PC-9 (cell line): ENCODE measurements around the gene PNMA1.

ENCODE experiments used
- EZH2 ChIP-seq: fragments of 200-600 bp; sonication (generic); IDR thresholded peaks from 2 replicates; pipeline ENCODE4 v1.8.0; 2017; ENCODE audit warnings: antibody characterized with exemption, low read depth
- TF ChIP-seq, protein P1 (sequence below): fragments of 200-600 bp; sonication (generic); conservative IDR thresholded peaks from 2 replicates; pipeline ENCODE4 v1.6.1; 2017; ENCODE audit warnings: mixed run types, antibody characterized with exemption, mild to moderate bottlenecking, moderate library complexity

DNA sequence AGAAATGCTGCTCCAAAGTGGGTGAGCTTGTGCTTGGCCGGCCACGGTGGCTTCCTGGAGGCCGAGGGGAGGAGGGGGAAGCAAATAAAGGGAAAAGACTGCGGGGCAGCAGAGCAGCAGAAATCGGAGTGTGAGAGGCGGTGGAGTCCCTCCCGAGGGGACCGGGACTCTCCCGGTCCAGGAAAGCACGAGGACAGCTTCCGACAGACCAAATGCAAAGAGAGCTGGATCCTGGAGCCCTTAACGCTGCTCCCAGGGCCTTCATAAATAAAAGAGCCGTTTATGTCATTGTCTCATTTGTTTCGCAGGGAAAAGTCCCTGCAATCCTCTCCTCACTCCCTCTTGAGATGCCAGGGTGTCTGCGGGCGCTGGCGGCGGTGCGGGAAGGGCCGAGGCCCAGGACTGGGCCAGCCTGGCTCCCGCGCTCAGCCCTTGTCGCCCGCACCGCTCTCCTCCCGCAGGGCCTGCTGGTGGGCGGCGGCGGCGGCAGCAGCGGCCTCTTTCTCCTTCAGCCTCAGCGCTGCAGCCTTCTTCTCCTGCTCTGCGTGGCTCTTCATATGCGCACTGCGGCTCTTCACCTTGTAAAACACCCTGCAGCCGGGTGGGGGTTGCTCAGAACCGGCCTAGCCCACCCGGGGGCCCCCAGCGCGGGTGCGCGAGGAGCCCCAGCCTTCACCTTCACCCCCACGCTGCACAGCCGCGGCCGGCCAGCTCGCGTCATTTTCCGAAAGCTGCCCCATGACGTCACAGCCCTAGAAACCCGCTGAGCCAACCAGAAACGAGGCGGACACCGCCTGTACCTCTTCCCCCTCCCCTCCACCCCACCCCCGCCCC lies 4.5 kb upstream of the PNMA1 start:
- TF ChIP-seq, protein P1, sequence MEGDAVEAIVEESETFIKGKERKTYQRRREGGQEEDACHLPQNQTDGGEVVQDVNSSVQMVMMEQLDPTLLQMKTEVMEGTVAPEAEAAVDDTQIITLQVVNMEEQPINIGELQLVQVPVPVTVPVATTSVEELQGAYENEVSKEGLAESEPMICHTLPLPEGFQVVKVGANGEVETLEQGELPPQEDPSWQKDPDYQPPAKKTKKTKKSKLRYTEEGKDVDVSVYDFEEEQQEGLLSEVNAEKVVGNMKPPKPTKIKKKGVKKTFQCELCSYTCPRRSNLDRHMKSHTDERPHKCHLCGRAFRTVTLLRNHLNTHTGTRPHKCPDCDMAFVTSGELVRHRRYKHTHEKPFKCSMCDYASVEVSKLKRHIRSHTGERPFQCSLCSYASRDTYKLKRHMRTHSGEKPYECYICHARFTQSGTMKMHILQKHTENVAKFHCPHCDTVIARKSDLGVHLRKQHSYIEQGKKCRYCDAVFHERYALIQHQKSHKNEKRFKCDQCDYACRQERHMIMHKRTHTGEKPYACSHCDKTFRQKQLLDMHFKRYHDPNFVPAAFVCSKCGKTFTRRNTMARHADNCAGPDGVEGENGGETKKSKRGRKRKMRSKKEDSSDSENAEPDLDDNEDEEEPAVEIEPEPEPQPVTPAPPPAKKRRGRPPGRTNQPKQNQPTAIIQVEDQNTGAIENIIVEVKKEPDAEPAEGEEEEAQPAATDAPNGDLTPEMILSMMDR, result no peak
- no peak for TF ChIP-seq EZH2
